Superior temporal gyrus (tissue), 1 donor: ENCODE measurements around the gene CDH16.
"Not testable (repeated sequence)": the region's sequence is repeated elsewhere in the genome, so short reads cannot be mapped to it uniquely, and the experiment has no call there.

Experiments used
- DNase-seq: peaks from one replicate; pipeline ENCODE4 v3.0.0-alpha.2; 2016; ENCODE audit errors: extremely low spot score

The CDH16 gene

GRCh38 chr16:66918803-66919568 lies at the start of gene CDH16:
TSS of gene CDH16 (minus strand) at chr16:66918885. CDS start at chr16:66918065, 820 bp downstream.
- DNase-seq = no peak

GRCh38 chr16:66964049-66964448 lies 45.4 kb upstream of the CDH16 start:
- DNase-seq = no peak

GRCh38 chr16:66961914-66962313 lies 43.2 kb upstream of the CDH16 start:
- no peak for DNase-seq

- peak; percentile 58 for DNase-seq
Measured at GRCh38 chr16:66961065-66961744, 42.5 kb upstream of the CDH16 start, which contains the start of gene CES3. TSS of gene CES3 (plus strand) at chr16:66961266. CDS start at chr16:66961308, 42 bp downstream.

- no peak for DNase-seq
Measured at GRCh38 chr16:66960270-66960669, 41.6 kb upstream of the CDH16 start.

GRCh38 chr16:66959704-66960161 lies 41.0 kb upstream of the CDH16 start:
- DNase-seq = peak; percentile 68

- DNase-seq = no peak
Measured at GRCh38 chr16:66958857-66959703, 40.4 kb upstream of the CDH16 start.

- not testable (repeated sequence) for DNase-seq
Measured at GRCh38 chr16:66956154-66956457, 37.4 kb upstream of the CDH16 start.

- not testable (repeated sequence) for DNase-seq
Measured at GRCh38 chr16:66955363-66956153, 36.9 kb upstream of the CDH16 start.

GRCh38 chr16:66954097-66954659 lies 35.5 kb upstream of the CDH16 start:
- peak; percentile 90 for DNase-seq

- DNase-seq = no peak
Measured at GRCh38 chr16:66953462-66954096, 34.9 kb upstream of the CDH16 start.

GRCh38 chr16:66952430-66953110 lies 33.9 kb upstream of the CDH16 start:
- DNase-seq = no peak

GRCh38 chr16:66950971-66951790 lies 32.5 kb upstream of the CDH16 start:
- DNase-seq = no peak

- no peak for DNase-seq
Measured at GRCh38 chr16:66950437-66950836, 31.8 kb upstream of the CDH16 start.

- DNase-seq = no peak
Measured at GRCh38 chr16:66949472-66949871, 30.8 kb upstream of the CDH16 start.

- DNase-seq = no peak
Measured at GRCh38 chr16:66948837-66949225, 30.1 kb upstream of the CDH16 start.

GRCh38 chr16:66948134-66948836 lies 29.6 kb upstream of the CDH16 start:
- no peak for DNase-seq

GRCh38 chr16:66947302-66948065 lies 28.8 kb upstream of the CDH16 start:
- DNase-seq = peak; percentile 97
